Endodermal cell (in vitro differentiated cells): ENCODE data around the gene DNAJC5. TPM values are rescaled to one million over a fixed set of nuclear protein-coding genes. Genes with fewer than 3 reads are reported as not detected.
"Not testable (repeated sequence)": the region's sequence is repeated elsewhere in the genome, so short reads cannot be mapped to it uniquely, and the experiment has no call there.

ENCODE experiments used
- DNase-seq: peaks from one replicate; pipeline ENCODE4 v3.0.0-alpha.2; 2017
- H3K27ac ChIP-seq: 2 replicates; pipeline ENCODE4 v1.5.1; 2013; ENCODE audit warnings: mild to moderate bottlenecking, low read depth, low read length, moderate library complexity
- H3K27me3 ChIP-seq: 2 replicates; pipeline ENCODE4 v1.6.1; 2013; ENCODE audit warnings: mild to moderate bottlenecking, low read length, moderate library complexity; ENCODE audit not compliant: insufficient read depth, control insufficient read depth, poor library complexity, severe bottlenecking
- H3K36me3 ChIP-seq: 2 replicates; pipeline ENCODE4 v1.7.0; 2013; ENCODE audit warnings: mild to moderate bottlenecking, low read length, moderate library complexity; ENCODE audit not compliant: control insufficient read depth, insufficient read depth
- H3K4me1 ChIP-seq: one replicate; pipeline ENCODE4 v1.7.0; 2013; ENCODE audit warnings: low read length; ENCODE audit not compliant: control insufficient read depth, insufficient read depth
- H3K4me3 ChIP-seq: 2 replicates; pipeline ENCODE4 v1.5.1; 2013; ENCODE audit warnings: mild to moderate bottlenecking, low read length, moderate library complexity
- H3K9ac ChIP-seq: 2 replicates; pipeline ENCODE4 v1.6.1; 2013; ENCODE audit warnings: mild to moderate bottlenecking, low read length, moderate library complexity; ENCODE audit not compliant: poor library complexity, severe bottlenecking; ENCODE audit errors: extremely low read depth
- H3K9me3 ChIP-seq: 2 replicates; pipeline ENCODE4 v1.6.1; 2013; ENCODE audit warnings: mild to moderate bottlenecking, low read length, moderate library complexity; ENCODE audit not compliant: control insufficient read depth
- H3K27ac Mint-ChIP-seq: 2 replicates; pipeline ENCODE4 v1.8.0; 2020; ENCODE audit warnings: mixed read lengths
- H3K27me3 Mint-ChIP-seq: 2 replicates; pipeline ENCODE4 v1.8.0; 2021; ENCODE audit warnings: mild to moderate bottlenecking, mixed read lengths; ENCODE audit not compliant: insufficient read depth
- H3K36me3 Mint-ChIP-seq: 2 replicates; pipeline ENCODE4 v1.8.0; 2020; ENCODE audit warnings: low read depth, mixed read lengths
- H3K4me1 Mint-ChIP-seq: 2 replicates; pipeline ENCODE4 v1.8.0; 2020; ENCODE audit warnings: mixed read lengths
- H3K4me3 Mint-ChIP-seq: 2 replicates; pipeline ENCODE4 v1.8.0; 2020; ENCODE audit warnings: mild to moderate bottlenecking, moderate library complexity, mixed read lengths
- H3K9me3 Mint-ChIP-seq: 2 replicates; pipeline ENCODE4 v1.8.0; 2020; ENCODE audit warnings: mild to moderate bottlenecking, mixed read lengths
- WGBS, 2 experiments: methylation state at CpG; one replicate each; pipeline versions ENCODE4 v1.1.5 to v1.1.7; 2013; ENCODE audit warnings: missing lambda C conversion rate in 2 of 2, mixed read lengths in 1 of 2; ENCODE audit not compliant: insufficient coverage in 1 of 2, insufficient read length in 1 of 2; 5-methylcytosine and 5-hydroxymethylcytosine counted together
- total RNA-seq, 2 donors: library from RNA; stranded (reverse); fragmentation: NEBNext Ultra II Directional in 1 of 2; extraction: Animal tissue kit (Norgen Biotek cat#: 25700) in 1 of 2; gene quantifications; 2 replicates in 1 of 2; 3 replicates in 1 of 2; pipeline ENCODE4 v1.2.1, GENCODE V29; 2021
- TF ChIP-seq, protein P1 (sequence below): fragments of 200-600 bp; sonication (generic); conservative IDR thresholded peaks from 2 replicates; pipeline ENCODE4 v1.5.0; 2021; ENCODE audit warnings: antibody characterized with exemption, mild to moderate bottlenecking

The DNAJC5 gene
- total RNA-seq, 2 donors from 2014 or later: 25.8 to 26.8 TPM

DNA sequence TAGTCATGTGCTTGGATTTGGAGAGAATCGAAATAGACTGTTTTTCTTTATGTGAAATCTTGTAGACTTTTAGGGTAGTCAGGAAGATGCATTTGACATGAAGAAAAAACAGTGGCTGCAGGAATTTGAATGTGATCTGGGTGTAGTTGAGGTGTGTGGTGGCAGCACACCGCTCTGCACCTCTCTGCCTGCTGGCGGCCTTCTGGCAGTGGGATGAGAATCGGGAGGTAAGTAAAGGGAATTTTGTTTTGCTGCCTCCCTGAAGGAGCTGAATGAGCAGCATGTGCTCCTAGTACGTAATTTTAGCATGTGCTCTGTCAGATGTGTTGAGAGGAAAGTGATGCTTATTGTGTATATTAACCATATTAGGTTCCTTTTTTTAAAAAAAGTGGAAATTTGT, 26.7 kb upstream of the DNAJC5 start:
- Histone ChIP-seq H3K4me1 (no peaks in the 10 kb centered on the region), H3K9me3 (no peaks in the 10 kb centered on the region), H3K9ac (no peak overlapping the region), H3K27me3 (no peaks in the 10 kb centered on the region), H3K27ac (no peak overlapping the region), H3K36me3 (peaks cover 43% of the 10 kb centered on the region), H3K4me3 (no peak overlapping the region)
- no peak for DNase-seq
- Mint-ChIP-seq H3K36me3 (peaks cover 37% of the 10 kb centered on the region), H3K9me3 (no peaks in the 10 kb centered on the region), H3K4me1 (peaks cover 11% of the 10 kb centered on the region), H3K27me3 (no peaks in the 10 kb centered on the region), H3K27ac (peak overlapping the region; percentile 4), H3K4me3 (no peak overlapping the region)
- TF ChIP-seq, protein P1, sequence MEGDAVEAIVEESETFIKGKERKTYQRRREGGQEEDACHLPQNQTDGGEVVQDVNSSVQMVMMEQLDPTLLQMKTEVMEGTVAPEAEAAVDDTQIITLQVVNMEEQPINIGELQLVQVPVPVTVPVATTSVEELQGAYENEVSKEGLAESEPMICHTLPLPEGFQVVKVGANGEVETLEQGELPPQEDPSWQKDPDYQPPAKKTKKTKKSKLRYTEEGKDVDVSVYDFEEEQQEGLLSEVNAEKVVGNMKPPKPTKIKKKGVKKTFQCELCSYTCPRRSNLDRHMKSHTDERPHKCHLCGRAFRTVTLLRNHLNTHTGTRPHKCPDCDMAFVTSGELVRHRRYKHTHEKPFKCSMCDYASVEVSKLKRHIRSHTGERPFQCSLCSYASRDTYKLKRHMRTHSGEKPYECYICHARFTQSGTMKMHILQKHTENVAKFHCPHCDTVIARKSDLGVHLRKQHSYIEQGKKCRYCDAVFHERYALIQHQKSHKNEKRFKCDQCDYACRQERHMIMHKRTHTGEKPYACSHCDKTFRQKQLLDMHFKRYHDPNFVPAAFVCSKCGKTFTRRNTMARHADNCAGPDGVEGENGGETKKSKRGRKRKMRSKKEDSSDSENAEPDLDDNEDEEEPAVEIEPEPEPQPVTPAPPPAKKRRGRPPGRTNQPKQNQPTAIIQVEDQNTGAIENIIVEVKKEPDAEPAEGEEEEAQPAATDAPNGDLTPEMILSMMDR: peak; percentile 14
- WGBS, 2 experiments: 98 to 100% methylated on average over 2 to 5 of the region's 5 CpGs

DNA sequence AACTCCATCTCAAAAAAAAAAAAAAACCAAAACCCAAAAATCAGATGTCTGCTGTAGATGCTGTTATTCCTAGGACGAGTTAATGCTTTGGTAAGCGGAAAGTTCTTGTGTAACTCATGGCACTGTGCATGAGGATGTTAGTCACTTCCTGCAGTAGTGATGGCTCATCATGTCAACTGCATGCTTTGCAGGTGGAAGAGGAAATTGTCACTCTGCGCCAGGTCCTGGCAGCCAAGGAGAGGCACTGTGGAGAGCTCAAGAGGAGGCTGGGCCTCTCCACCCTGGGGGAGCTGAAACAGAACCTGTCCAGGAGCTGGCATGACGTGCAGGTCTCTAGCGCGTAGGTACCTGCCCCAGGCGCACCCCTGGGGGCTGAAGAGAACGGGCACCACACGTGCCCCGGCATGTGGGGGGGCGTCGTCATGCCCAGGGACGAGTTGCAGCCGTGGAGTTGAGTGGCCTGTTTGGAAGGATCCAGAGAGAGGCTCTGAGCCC, 21.4 kb upstream of the DNAJC5 start:
- H3K27me3 Mint-ChIP-seq: no peaks in the 10 kb centered on the region
- no peak overlapping the region for H3K4me3 ChIP-seq
- no peaks in the 10 kb centered on the region for H3K4me1 Mint-ChIP-seq
- no peaks in the 10 kb centered on the region for H3K9me3 Mint-ChIP-seq
- no peaks in the 10 kb centered on the region for H3K4me1 ChIP-seq
- TF ChIP-seq, protein P1: no peak
- H3K9ac ChIP-seq: no peak overlapping the region
- H3K9me3 ChIP-seq: no peaks in the 10 kb centered on the region
- H3K4me3 Mint-ChIP-seq: no peak overlapping the region
- peak overlapping the region; percentile 58 for H3K27ac Mint-ChIP-seq
- 95% methylated on average over 14 of the region's 14 CpGs for WGBS, 2 experiments
- H3K27me3 ChIP-seq: no peaks in the 10 kb centered on the region
- peaks cover 72% of the 10 kb centered on the region for H3K36me3 ChIP-seq
- DNase-seq: no peak
- H3K27ac ChIP-seq: no peak overlapping the region
- peaks cover 74% of the 10 kb centered on the region for H3K36me3 Mint-ChIP-seq

DNA sequence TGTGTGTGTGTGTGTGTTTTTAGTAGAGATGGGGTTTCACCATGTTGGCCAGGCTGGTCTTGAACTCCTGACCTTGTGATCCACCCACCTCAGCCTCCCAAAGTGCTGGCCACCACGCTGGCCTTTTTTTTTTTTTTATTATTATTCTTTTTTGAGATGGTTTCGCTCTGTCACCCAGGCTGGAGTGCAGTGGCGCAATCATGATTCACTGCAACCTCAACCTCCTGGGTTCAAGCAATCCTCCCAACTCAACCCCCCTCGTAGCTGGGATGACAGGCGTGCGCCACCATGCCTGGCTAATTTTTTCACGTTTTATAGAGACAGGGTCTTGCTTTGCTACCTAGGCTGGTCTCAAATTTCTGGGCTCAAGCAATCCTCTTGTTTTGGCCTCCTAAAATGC, 20.7 kb upstream of the DNAJC5 start:
- DNase-seq, H3K27me3 Mint-ChIP-seq, H3K27me3 ChIP-seq, H3K27ac ChIP-seq, H3K9me3 ChIP-seq, H3K4me1 ChIP-seq, H3K9me3 Mint-ChIP-seq, H3K4me3 ChIP-seq, H3K4me1 Mint-ChIP-seq, H3K27ac Mint-ChIP-seq, H3K4me3 Mint-ChIP-seq, H3K9ac ChIP-seq: not testable (repeated sequence)
- peaks cover 70% of the 10 kb centered on the region for H3K36me3 Mint-ChIP-seq
- H3K36me3 ChIP-seq: peaks cover 65% of the 10 kb centered on the region
- WGBS, 2 experiments: 96 to 98% methylated on average over 4 to 6 of the region's 7 CpGs

DNA sequence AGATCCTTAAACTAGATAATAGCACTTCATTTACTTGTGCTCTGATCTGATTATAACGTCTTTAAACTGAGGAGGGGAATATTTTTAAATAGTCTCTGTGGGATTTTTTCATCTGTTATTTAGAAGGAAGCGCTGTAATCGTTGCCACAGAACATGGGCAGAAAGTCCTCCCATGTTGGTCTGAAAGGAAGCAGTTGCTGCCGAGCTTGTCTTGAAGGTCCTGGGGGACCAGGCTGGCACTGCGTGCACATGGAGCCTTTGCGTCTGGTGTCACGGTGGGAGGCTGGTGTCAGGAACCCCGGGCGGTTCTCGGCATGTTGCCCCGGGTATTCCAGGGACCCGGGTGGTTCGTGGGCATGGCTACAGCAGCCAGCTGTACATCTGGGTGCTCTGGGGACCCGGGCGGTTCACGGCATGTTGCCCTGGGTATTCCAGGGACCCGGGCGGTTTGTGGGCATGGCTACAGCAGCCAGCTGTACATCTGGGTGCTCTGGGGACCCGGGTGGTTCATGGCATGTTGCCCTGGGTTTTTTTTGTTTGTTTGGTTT, 18.4 kb upstream of the DNAJC5 start:
- H3K27ac ChIP-seq: no peak overlapping the region
- TF ChIP-seq, protein P1: no peak
- Mint-ChIP-seq H3K36me3 (peaks cover 61% of the 10 kb centered on the region), H3K4me3 (no peak overlapping the region), H3K4me1 (no peaks in the 10 kb centered on the region), H3K9me3 (no peaks in the 10 kb centered on the region), H3K27ac (no peak overlapping the region), H3K27me3 (no peaks in the 10 kb centered on the region)
- no peak overlapping the region for H3K4me3 ChIP-seq
- H3K9me3 ChIP-seq: no peaks in the 10 kb centered on the region
- H3K4me1 ChIP-seq: no peaks in the 10 kb centered on the region
- H3K36me3 ChIP-seq: peaks cover 54% of the 10 kb centered on the region
- no peak overlapping the region for H3K9ac ChIP-seq
- H3K27me3 ChIP-seq: no peaks in the 10 kb centered on the region
- DNase-seq: no peak
- WGBS, 2 experiments: 95 to 96% methylated on average over 11 to 18 of the region's 19 CpGs
